Epithelial cell of esophagus (primary cell): ENCODE measurements around the gene CRCP.

Experiments
- DNase-seq: peaks from one replicate; pipeline ENCODE4 v3.0.0; 2010; ENCODE audit warnings: low read depth
- H3K4me3 ChIP-seq: 2 replicates; pipeline ENCODE4 v1.5.1; 2011; ENCODE audit warnings: mild to moderate bottlenecking, low read length, control low read depth
- TF ChIP-seq, protein P1 (sequence below): IDR thresholded peaks from 2 replicates; pipeline ENCODE4 v1.5.1; 2011; ENCODE audit warnings: low read depth, mild to moderate bottlenecking, low read length, control low read depth, inconsistent platforms; ENCODE audit not compliant: insufficient read depth; ENCODE audit errors: missing control alignments

CRCP gene

GRCh38 chr7:66186991-66187390, 72.3 kb downstream of the CRCP start:
- H3K4me3 ChIP-seq, result no peak overlapping the region
- DNase-seq, result no peak
- TF ChIP-seq, protein P1, sequence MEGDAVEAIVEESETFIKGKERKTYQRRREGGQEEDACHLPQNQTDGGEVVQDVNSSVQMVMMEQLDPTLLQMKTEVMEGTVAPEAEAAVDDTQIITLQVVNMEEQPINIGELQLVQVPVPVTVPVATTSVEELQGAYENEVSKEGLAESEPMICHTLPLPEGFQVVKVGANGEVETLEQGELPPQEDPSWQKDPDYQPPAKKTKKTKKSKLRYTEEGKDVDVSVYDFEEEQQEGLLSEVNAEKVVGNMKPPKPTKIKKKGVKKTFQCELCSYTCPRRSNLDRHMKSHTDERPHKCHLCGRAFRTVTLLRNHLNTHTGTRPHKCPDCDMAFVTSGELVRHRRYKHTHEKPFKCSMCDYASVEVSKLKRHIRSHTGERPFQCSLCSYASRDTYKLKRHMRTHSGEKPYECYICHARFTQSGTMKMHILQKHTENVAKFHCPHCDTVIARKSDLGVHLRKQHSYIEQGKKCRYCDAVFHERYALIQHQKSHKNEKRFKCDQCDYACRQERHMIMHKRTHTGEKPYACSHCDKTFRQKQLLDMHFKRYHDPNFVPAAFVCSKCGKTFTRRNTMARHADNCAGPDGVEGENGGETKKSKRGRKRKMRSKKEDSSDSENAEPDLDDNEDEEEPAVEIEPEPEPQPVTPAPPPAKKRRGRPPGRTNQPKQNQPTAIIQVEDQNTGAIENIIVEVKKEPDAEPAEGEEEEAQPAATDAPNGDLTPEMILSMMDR, result no peak

DNA sequence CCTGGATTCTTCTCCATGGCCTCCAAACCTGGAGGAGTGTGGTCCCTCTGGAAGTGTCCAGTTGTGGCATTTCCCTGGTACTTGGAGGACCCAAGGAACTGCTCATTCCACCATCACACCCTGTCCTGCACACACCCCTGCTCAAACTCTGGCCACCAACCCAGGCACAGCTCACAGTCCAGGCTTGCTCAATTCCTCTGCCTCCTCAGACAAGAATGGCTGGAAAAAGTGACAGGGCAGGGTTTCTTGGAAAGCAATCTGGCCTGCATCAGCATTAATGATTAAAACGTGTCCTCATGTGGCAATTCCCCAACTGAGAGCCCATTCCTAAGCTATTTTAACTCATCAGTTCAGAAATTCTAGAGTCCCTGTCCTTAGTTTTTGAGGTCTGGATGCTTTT, 73.3 kb downstream of the CRCP start:
- DNase-seq, result peak; percentile 63
- H3K4me3 ChIP-seq, result no peak overlapping the region
- TF ChIP-seq, protein P1, result no peak

GRCh38 chr7:66188645-66189044, 74.0 kb downstream of the CRCP start:
- H3K4me3 ChIP-seq, result no peak overlapping the region
- TF ChIP-seq, protein P1, result no peak
- DNase-seq, result no peak

DNA sequence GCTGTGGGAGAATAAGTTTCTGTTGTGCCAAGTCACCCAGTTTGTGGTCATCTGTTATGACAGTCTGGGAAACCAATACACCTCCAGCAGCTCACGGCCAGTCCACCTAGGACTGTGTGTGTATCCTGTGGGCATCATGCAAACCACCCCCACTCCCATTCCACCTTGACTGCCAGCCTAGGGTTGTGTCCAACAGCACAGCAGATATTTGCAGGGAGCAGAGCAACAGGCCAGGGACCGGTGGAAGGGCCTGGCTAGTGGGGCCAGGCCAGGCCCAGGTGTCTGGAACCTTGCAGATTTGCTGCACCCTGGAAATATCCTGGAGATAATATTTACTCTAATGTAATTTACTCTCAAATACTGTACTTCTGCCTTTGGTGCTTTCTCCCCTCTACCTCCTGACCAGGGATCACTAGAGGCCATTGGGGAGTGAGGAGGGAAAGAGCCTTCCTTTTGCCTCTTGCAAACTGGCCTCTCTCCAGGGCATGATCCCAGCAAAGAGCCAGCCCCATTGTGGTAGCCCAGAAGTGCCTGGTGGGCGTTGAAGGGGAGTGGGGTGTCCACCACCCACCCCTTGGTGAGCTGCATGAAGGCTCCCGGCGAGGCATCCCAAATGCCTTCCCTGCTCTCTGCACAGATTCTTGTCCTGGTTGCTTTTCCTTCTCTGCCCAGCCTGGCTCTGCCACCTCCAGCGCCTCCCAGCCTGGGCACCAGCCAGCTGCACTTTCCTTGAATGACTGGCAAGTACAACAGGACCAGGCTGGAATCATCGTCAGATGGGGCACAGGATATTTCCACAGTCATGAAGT, 75.3 kb downstream of the CRCP start:
- DNase-seq, result no peak
- H3K4me3 ChIP-seq, result no peak overlapping the region
- TF ChIP-seq, protein P1, result no peak

GRCh38 chr7:66190504-66190857, 75.8 kb downstream of the CRCP start:
- no peak for DNase-seq
- no peak overlapping the region for H3K4me3 ChIP-seq
- TF ChIP-seq, protein P1, result no peak

- H3K4me3 ChIP-seq, result no peak overlapping the region
- TF ChIP-seq, protein P1, result no peak
- DNase-seq, result no peak
Observed at GRCh38 chr7:66193146-66193725, 78.6 kb downstream of the CRCP start.

GRCh38 chr7:66198469-66198868, 83.8 kb downstream of the CRCP start:
- DNase-seq, result no peak
- TF ChIP-seq, protein P1, result no peak
- no peak overlapping the region for H3K4me3 ChIP-seq
